GM19467 (cell line): ENCODE measurements around the gene SCRN2.

Source experiments
- ATAC-seq: cut with Tn5 transposase; IDR thresholded peaks from one replicate; pipeline ENCODE4 v1.9.1; 2021; ENCODE audit warnings: mild to moderate bottlenecking, moderate library complexity; ENCODE audit not compliant: unreplicated experiment

The SCRN2 gene

DNA sequence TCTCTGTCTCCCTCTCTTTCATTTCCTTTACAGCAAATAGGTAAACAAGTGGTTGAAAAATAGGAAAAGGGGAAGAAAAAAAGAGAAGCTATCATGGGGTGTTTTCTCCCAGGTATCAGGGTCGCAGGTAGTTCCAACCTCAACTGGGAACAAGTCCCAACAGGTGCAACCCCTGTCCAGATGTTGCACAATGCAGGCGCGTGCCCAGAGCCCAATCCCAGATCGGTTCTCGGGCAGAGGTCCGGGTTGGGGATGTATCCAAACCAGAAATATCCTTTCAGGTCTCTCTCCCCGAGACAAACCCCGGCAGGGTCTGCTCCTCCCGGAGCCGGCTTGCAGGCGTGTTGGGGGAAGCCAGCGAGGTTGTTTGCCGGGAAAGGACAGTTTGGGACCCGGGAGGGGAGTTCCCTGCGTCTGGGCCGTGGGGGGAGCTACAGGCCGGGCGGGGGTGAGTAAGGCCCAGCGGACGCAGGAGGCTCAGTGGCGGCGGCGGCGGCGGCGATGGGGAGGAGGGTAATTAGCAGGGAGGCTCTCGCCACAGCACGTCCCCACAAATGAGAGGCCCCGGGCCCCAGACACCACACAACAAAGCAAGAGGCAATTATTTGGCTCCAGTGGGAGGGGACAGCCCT, 31.1 kb upstream of the SCRN2 start:
- no peak for ATAC-seq

GRCh38 chr17:47871048-47871447, 30.0 kb upstream of the SCRN2 start:
- ATAC-seq: no peak

- ATAC-seq: no peak
Measured at GRCh38 chr17:47870056-47870455, 29.0 kb upstream of the SCRN2 start.

- no peak for ATAC-seq
Measured at GRCh38 chr17:47869114-47869513, 28.0 kb upstream of the SCRN2 start.

GRCh38 chr17:47867813-47868533, 26.9 kb upstream of the SCRN2 start:
- no peak for ATAC-seq

DNA sequence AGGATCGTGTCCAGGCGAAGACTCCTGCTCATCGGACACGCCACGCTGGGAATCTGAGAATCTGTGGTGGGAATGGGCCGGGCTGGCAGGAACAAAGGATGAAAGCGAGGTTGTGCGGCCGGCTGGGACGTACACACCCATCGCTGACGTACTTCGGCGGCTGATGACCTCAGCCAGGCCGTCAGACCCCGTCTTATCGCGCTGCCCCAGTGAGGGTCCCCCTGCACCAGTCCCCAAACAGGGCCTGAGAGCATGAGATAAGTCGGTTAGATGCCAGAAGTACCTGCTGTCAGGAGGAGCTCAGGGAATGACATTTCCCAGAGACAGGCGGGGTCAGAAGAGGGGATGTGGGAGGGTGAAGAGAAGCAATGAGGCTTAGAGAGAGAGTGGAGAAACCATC, 25.9 kb upstream of the SCRN2 start:
- ATAC-seq: no peak

DNA sequence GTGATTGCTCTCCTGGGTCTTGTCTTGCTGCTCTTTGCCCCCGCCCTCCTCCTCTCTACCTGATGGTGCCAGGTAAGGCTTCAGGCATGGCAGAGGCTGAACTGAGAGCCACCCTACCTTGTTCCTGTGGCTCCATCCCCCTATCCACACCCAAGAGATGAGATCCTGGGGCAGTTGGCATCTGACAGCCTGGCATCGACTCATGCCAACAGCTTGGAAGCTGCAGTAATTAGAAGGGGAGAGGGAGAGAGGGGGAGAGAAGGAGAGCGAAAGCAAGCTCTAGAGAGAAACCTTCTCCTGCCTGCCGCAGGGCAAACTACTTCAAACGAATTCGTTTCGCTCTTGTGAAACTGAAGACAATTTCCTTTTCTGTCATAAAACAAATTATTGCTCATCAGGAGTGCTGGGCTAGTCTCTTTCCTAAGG, 23.7 kb upstream of the SCRN2 start:
- no peak for ATAC-seq

DNA sequence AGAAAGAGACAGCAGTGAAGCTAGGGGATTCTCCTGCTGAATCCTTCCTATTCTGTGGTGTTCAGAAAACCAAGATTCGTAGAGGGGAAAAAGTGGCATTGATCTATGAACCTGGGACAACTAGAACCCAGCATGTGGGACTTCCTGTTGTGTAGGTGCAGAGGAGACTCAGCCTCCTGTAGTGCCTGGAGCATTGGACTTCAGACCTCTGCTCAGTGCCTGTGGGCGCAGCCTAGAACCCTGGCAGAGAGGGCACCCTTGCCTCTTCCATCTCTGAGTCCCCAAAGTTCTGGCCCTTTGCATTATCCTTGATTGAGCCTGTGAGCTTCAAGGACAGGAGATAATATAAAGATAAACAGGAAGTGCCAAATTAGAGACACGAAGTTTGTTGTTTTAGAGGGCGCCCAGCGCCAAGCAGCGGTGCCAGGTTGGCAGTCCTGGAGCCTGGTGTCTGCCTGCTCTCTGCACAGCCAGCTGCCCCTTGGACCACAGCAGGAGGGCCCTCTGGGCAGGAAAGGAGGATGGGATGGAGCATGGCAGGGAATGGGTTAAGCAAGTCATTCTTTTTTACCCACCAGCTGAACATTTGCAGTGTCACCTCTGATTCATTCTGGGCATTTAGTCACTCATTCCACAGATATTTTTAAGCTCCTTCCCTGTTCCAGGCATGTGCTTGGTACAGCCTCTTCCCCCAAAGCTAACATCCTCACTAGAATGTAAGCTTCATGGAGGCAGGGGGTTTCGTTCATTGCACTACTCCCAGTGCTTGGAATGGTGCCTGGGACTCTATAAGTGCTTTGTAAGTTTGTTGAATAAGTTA, 21.8 kb upstream of the SCRN2 start:
- no peak for ATAC-seq

- no peak for ATAC-seq
Measured at GRCh38 chr17:47860386-47860785, 19.3 kb upstream of the SCRN2 start.

GRCh38 chr17:47857551-47858455, 16.7 kb upstream of the SCRN2 start:
- ATAC-seq: no peak

- no peak for ATAC-seq
Measured at GRCh38 chr17:47856830-47857229, 15.8 kb upstream of the SCRN2 start.

DNA sequence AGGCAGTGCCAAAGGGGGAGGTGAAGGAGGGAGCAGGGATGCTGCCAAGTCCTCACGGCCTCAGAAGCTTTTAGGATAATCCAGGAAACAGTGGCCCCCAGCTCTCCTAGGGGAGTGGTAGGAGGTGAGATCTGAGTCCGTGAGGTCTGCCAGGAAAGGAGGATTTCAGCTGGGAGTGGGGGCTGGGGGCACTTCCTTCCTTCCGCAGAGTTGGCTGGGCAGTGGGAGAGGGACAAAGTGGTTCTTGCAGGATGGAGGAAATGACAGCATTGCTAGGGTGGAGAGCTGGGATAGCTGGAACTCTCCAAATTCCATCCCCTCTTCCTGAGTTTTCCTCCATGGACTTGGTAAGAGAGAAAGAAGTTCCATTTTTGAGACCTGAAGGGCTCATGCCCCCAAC, 14.7 kb upstream of the SCRN2 start:
- ATAC-seq: no peak

GRCh38 chr17:47853616-47854015, 12.5 kb upstream of the SCRN2 start:
- ATAC-seq: no peak

DNA sequence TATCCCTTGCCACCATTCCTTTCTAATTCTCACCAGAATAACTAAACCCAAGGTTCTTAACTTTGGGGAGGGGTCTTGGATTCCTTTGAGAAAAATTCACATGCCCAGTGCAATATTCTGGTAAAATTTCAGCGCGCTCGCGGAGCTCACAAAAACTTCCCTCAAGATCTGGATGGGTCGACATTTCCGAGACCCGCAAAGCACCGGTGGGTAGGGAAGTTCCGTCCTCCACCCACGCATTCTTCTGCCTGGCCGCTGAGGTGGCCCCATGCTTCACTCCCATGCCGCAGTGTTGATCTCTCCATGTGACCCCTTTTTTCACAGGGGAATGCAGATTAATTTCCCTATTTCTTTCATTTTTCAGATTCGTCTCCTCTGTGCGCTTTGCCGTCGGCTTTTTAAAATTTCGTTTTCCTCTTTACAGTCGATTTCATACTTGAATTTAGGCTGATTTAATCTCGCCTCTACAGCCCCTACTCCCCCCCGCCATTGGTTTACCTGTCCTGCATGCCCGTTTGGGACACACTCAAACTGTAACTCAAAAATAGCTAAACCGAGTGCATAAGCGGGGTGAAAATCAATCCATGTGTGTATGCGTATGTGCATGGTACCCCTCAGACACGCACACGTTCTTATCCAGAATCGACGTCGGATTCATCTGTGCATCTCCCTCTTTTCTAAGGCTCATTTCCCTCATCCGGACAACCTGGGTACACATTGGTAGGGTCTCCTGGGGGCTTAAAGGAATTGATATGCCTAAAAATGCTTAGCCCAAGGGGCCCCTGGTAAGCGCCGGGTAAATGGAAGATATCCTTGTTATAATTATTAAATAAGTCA, 11.3 kb upstream of the SCRN2 start:
- ATAC-seq: no peak

DNA sequence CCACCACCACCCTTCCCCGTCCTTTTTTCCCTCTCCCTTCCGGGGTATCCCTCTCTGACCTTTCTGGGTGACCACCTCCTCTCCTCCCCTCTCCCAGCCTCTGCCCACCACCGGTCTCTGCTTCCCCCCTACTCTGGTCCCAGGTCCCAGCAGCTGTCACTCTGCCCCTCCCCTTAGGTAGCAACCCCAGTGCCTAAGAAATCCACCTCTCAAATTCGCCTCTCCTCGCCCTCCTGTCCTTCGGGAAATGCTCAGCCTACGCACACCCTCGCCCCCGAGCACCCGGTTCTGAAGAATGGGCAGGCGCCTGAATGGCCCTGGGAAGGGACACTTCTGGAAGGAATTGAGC, 10.7 kb upstream of the SCRN2 start:
- no peak for ATAC-seq

DNA sequence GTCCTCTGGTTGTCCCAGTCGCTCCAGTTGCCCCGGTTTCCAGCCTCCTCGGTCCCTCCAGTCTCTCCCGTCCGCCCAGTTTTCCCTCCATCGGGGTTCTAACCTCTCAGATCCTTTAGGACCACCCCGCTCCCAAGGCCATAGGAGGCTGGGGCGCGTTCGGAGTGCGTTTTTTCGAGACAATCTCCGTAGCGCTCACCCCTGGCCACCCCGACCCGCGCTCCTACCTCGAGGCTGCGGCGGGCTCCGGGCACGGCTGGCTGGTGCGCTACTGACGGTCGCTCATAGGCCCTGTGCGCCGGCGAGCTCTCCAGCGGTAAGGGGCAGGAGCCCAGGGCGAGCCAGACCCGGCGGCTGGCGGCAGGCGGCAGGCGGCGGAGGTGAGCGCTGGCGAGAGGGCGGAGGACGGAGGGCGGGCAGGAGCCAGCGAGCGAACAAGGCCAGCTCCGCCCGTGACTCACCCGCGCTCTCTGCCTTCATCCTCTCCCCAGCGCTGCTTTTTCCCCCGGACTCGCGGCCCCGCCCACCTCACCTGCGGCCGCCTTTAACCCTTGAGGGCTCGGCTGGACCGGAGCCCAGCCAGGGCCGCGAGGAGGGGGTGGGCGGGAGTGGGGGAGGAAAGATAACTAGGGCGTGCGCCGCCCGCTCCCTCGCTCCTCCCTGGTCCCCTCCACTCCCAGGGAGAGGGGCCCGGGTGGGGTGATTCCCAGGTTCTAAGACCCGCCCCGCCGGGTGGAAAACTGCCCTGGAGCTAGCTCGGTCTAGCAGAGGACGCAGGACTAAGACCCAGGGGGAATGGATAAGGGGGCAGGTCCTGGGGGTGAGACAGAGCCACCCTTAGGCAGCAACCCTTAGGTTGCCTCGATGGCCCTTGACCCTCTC, 9.9 kb upstream of the SCRN2 start, which contains the start of gene SP6:
SP6 (minus strand) TSS at position 472 of the 882 bp plus-strand sequence. CDS start 2,734 bp downstream, outside the sequence.
- no peak for ATAC-seq

DNA sequence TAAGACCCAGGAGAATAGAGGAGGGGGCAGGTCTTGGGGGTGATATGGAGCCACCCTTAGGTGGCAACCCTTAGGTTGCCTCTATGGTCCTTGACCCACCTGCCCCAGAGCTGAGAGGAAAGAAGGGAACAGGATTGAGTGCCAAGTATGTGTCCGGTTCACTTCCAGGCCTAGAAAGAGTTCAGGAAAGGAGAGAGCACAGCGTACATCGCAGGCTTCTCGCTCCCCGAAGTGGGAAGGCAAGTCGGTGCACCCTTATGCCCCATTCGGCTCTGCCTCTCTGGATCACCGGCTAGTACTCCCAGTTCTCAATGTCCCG, 9.3 kb upstream of the SCRN2 start:
- no peak for ATAC-seq

GRCh38 chr17:47848198-47848513, 7.1 kb upstream of the SCRN2 start:
- ATAC-seq: no peak
